Suprapubic skin (tissue), 4 donors: ENCODE measurements around the gene RELN.

Experiments used
- EP300 ChIP-seq: sonication (generic); formaldehyde crosslinking; IDR thresholded peaks from one replicate; pipeline ENCODE4 v1.6.1; 2017; ENCODE audit warnings: antibody characterized with exemption
- POLR2AphosphoS5 ChIP-seq, 3 donors: sonication (generic); formaldehyde crosslinking; IDR thresholded peaks; one replicate each; pipeline ENCODE4 v1.6.1; 2017; ENCODE audit warnings: antibody characterized with exemption in 3 of 3
- TF ChIP-seq, protein P1 (sequence below), 2 donors: fragments of 200-600 bp in 1 of 2; fragments of 450-650 bp in 1 of 2; sonication (generic) in 1 of 2; IDR thresholded peaks; one replicate each; pipeline ENCODE4 v1.5.1; 2016 to 2019; ENCODE audit warnings: antibody characterized with exemption in 2 of 2, mild to moderate bottlenecking in 1 of 2, moderate library complexity in 1 of 2

DNA sequence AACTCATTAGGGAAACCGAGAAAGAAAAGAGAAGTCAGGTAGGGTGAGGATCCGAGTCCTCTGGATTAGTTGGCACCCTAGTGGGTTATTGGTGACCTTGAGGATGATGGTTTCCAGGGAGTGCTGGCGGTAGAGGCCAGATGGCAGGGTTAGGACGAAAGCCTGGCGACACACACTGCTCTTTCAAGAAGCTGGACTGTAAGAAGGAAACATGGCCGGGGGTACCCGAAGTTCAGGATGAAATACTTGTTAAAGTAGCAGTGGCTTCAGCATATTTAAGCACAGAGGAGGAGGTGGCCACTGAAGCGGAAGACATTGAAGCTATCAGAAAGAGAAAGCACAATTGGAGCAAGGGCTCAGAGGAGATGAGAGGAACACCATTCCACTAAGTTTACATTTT is 224.6 kb downstream of the RELN start:
- TF ChIP-seq, protein P1, sequence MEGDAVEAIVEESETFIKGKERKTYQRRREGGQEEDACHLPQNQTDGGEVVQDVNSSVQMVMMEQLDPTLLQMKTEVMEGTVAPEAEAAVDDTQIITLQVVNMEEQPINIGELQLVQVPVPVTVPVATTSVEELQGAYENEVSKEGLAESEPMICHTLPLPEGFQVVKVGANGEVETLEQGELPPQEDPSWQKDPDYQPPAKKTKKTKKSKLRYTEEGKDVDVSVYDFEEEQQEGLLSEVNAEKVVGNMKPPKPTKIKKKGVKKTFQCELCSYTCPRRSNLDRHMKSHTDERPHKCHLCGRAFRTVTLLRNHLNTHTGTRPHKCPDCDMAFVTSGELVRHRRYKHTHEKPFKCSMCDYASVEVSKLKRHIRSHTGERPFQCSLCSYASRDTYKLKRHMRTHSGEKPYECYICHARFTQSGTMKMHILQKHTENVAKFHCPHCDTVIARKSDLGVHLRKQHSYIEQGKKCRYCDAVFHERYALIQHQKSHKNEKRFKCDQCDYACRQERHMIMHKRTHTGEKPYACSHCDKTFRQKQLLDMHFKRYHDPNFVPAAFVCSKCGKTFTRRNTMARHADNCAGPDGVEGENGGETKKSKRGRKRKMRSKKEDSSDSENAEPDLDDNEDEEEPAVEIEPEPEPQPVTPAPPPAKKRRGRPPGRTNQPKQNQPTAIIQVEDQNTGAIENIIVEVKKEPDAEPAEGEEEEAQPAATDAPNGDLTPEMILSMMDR (IDR thresholded peaks at IDR 0.05): no peak
- TF ChIP-seq EP300 (no peak), POLR2AphosphoS5 (IDR thresholded peaks at IDR 0.05) (no peak)
